Trophoblast cell (in vitro differentiated cells and primary cell): ENCODE data around the gene CPXM2.

ENCODE experiments used
- DNase-seq, 2 donors: peaks; one replicate each; pipeline ENCODE4 v3.0.0-alpha.2; 2016
- H2AFZ ChIP-seq: 2 replicates; pipeline ENCODE4 v1.6.1; 2013; ENCODE audit warnings: low read length, moderate library complexity, mild to moderate bottlenecking; ENCODE audit not compliant: insufficient read depth, poor library complexity
- H2AK5ac ChIP-seq: 2 replicates; pipeline ENCODE4 v1.6.1; 2013; ENCODE audit warnings: mild to moderate bottlenecking, low read length
- H2BK120ac ChIP-seq: 2 replicates; pipeline ENCODE4 v1.6.1; 2013; ENCODE audit warnings: low read length, mild to moderate bottlenecking, moderate library complexity; ENCODE audit not compliant: insufficient read depth, poor library complexity
- H2BK12ac ChIP-seq: 2 replicates; pipeline ENCODE4 v1.6.1; 2013; ENCODE audit warnings: mild to moderate bottlenecking, low read length, moderate library complexity
- H2BK5ac ChIP-seq: 2 replicates; pipeline ENCODE4 v1.6.1; 2013; ENCODE audit warnings: low read length, low read depth, moderate library complexity, mild to moderate bottlenecking; ENCODE audit not compliant: poor library complexity
- H3K14ac ChIP-seq: 2 replicates; pipeline ENCODE4 v1.6.1; 2013; ENCODE audit warnings: mild to moderate bottlenecking, low read length
- H3K18ac ChIP-seq: 2 replicates; pipeline ENCODE4 v1.6.1; 2013; ENCODE audit warnings: mild to moderate bottlenecking, low read length
- H3K23ac ChIP-seq: 2 replicates; pipeline ENCODE4 v1.6.1; 2013; ENCODE audit warnings: low read length
- H3K27ac ChIP-seq: 2 replicates; pipeline ENCODE4 v1.5.1; 2013; ENCODE audit warnings: low read depth, mild to moderate bottlenecking, inconsistent platforms, low read length, moderate library complexity
- H3K27me3 ChIP-seq: 2 replicates; pipeline ENCODE4 v1.6.1; 2013; ENCODE audit warnings: inconsistent platforms, mild to moderate bottlenecking, low read length, moderate library complexity; ENCODE audit not compliant: insufficient read depth
- H3K36me3 ChIP-seq, 2 experiments: 1 replicate in 1 of 2; 2 replicates in 1 of 2; pipeline ENCODE4 v1.6.1; 2013; ENCODE audit warnings: low read length in 2 of 2, mild to moderate bottlenecking in 2 of 2, moderate library complexity in 1 of 2; ENCODE audit not compliant: insufficient read depth in 2 of 2, control insufficient read depth in 1 of 2
- H3K4ac ChIP-seq: 2 replicates; pipeline ENCODE4 v1.6.1; 2013; ENCODE audit warnings: low read depth, mild to moderate bottlenecking, low read length, moderate library complexity
- H3K4me1 ChIP-seq, 2 experiments: 1 replicate in 1 of 2; 2 replicates in 1 of 2; pipeline ENCODE4 v1.6.1; 2013; ENCODE audit warnings: low read length in 2 of 2, mild to moderate bottlenecking in 2 of 2, moderate library complexity in 1 of 2; ENCODE audit not compliant: insufficient read depth in 2 of 2, control insufficient read depth in 1 of 2
- H3K4me2 ChIP-seq: 2 replicates; pipeline ENCODE4 v1.6.1; 2013; ENCODE audit warnings: inconsistent platforms, mild to moderate bottlenecking, low read length, moderate library complexity
- H3K4me3 ChIP-seq: 2 replicates; pipeline ENCODE4 v1.5.1; 2013; ENCODE audit warnings: mild to moderate bottlenecking, low read depth, low read length, inconsistent platforms
- H3K79me1 ChIP-seq: one replicate; pipeline ENCODE4 v1.6.1; 2013; ENCODE audit warnings: low read length
- H3K79me2 ChIP-seq: 2 replicates; pipeline ENCODE4 v1.6.1; 2013; ENCODE audit warnings: low read length, mild to moderate bottlenecking; ENCODE audit not compliant: control insufficient read depth, insufficient read depth, poor library complexity
- H3K9ac ChIP-seq: 2 replicates; pipeline ENCODE4 v1.6.1; 2013; ENCODE audit warnings: mild to moderate bottlenecking, low read length
- H3K9me3 ChIP-seq: 2 replicates; pipeline ENCODE4 v1.6.1; 2013; ENCODE audit warnings: low read depth, mild to moderate bottlenecking, control low read depth, inconsistent platforms, low read length; ENCODE audit not compliant: insufficient read depth
- H4K12ac ChIP-seq: 2 replicates; pipeline ENCODE4 v1.6.1; 2013; ENCODE audit warnings: low read depth, mild to moderate bottlenecking, low read length, moderate library complexity
- H4K8ac ChIP-seq: 2 replicates; pipeline ENCODE4 v1.6.1; 2013; ENCODE audit warnings: low read depth, mild to moderate bottlenecking, low read length, moderate library complexity
- H4K91ac ChIP-seq: one replicate; pipeline ENCODE4 v1.6.1; 2013; ENCODE audit warnings: low read depth, mild to moderate bottlenecking, low read length, moderate library complexity
- whole genome bisulfite sequencing: extraction: QIAGEN DNeasy Blood & Tissue Kit; methylation state at CpG from one replicate; pipeline ENCODE4 v1.1.7; 2013; ENCODE audit warnings: missing lambda C conversion rate; ENCODE audit not compliant: insufficient read length, insufficient coverage; ENCODE audit errors: extremely low coverage; 5-methylcytosine and 5-hydroxymethylcytosine counted together

Gene CPXM2

DNA sequence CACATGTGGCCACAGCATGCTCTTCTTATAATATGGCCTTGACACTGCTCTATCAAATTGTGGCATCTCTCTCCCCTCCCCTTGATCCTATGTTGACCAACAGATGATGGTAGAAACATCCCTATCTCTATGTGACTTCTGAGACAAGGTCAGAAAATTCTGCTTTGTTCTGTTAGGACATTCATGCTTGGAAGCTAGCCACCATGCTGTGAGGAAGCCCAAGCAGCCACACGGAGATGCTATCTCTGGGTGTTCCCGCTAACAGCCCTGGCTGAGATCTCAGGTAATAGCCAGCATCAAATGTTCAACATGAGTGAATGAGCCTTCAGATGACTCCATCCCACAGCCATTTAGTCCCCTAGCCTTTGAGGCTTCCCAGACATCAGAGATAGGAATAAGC lies 36.8 kb upstream of the CPXM2 start:
- WGBS: no CpG with 5 or more reads among the region's 2 CpGs
- Histone ChIP-seq H4K8ac (no peak overlapping the region), H3K36me3 (no peaks in the 10 kb centered on the region), H2BK12ac (no peak overlapping the region), H3K4me1 (no peaks in the 10 kb centered on the region), H3K79me1 (no peaks in the 10 kb centered on the region), H3K18ac (no peak overlapping the region), H2BK120ac (no peak overlapping the region), H3K4me3 (no peak overlapping the region), H3K27me3 (no peaks in the 10 kb centered on the region), H2AK5ac (no peak overlapping the region), H3K9me3 (peaks cover 24% of the 10 kb centered on the region), H3K9ac (no peak overlapping the region), H4K12ac (no peak overlapping the region), H2BK5ac (no peak overlapping the region), H4K91ac (no peak overlapping the region), H3K23ac (no peak overlapping the region), H3K4ac (no peak overlapping the region), H3K4me2 (no peak overlapping the region), H2AFZ (no peak overlapping the region), H3K79me2 (no peaks in the 10 kb centered on the region), H3K27ac (no peak overlapping the region), H3K14ac (no peak overlapping the region)
- no peak for DNase-seq

- Histone ChIP-seq H3K4me1 (no peaks in the 10 kb centered on the region), H3K9ac (no peak overlapping the region), H3K27ac (no peak overlapping the region), H3K27me3 (no peaks in the 10 kb centered on the region), H3K36me3 (no peaks in the 10 kb centered on the region), H3K23ac (no peak overlapping the region), H3K14ac (no peak overlapping the region), H3K79me2 (no peaks in the 10 kb centered on the region), H4K91ac (no peak overlapping the region), H3K4me2 (no peak overlapping the region), H2AK5ac (no peak overlapping the region), H4K12ac (no peak overlapping the region), H3K9me3 (peaks cover 16% of the 10 kb centered on the region), H2BK12ac (no peak overlapping the region), H3K18ac (no peak overlapping the region), H2BK120ac (no peak overlapping the region), H3K79me1 (no peaks in the 10 kb centered on the region), H2AFZ (no peak overlapping the region), H3K4ac (no peak overlapping the region), H2BK5ac (no peak overlapping the region), H3K4me3 (no peak overlapping the region), H4K8ac (no peak overlapping the region)
- DNase-seq: no peak
- WGBS: no CpG with 5 or more reads among the region's 7 CpGs
These were observed 35.0 kb upstream of the CPXM2 start for GRCh38 chr10:123926401-123927264.

GRCh38 chr10:123922126-123922525 lies 30.5 kb upstream of the CPXM2 start:
- no peak overlapping the region for H4K12ac ChIP-seq
- no peak overlapping the region for H2BK12ac ChIP-seq
- H3K18ac ChIP-seq: no peak overlapping the region
- no peak overlapping the region for H3K14ac ChIP-seq
- H3K4me2 ChIP-seq: no peak overlapping the region
- no peak overlapping the region for H2BK120ac ChIP-seq
- H3K9me3 ChIP-seq: no peaks in the 10 kb centered on the region
- H2AK5ac ChIP-seq: no peak overlapping the region
- H3K79me2 ChIP-seq: no peaks in the 10 kb centered on the region
- DNase-seq: no peak
- no peak overlapping the region for H4K91ac ChIP-seq
- no peaks in the 10 kb centered on the region for H3K4me1 ChIP-seq
- H3K23ac ChIP-seq: no peak overlapping the region
- H3K4me3 ChIP-seq: no peak overlapping the region
- no peaks in the 10 kb centered on the region for H3K27me3 ChIP-seq
- H4K8ac ChIP-seq: no peak overlapping the region
- H2BK5ac ChIP-seq: no peak overlapping the region
- no peak overlapping the region for H3K27ac ChIP-seq
- no peaks in the 10 kb centered on the region for H3K36me3 ChIP-seq
- WGBS: no CpG with 5 or more reads among the region's 2 CpGs
- H3K4ac ChIP-seq: no peak overlapping the region
- H3K9ac ChIP-seq: no peak overlapping the region
- no peak overlapping the region for H2AFZ ChIP-seq
- no peaks in the 10 kb centered on the region for H3K79me1 ChIP-seq

GRCh38 chr10:123916775-123917174 lies 25.2 kb upstream of the CPXM2 start:
- no peak overlapping the region for H3K27ac ChIP-seq
- H3K9ac ChIP-seq: no peak overlapping the region
- no peak overlapping the region for H2BK5ac ChIP-seq
- H3K4me2 ChIP-seq: no peak overlapping the region
- no peak overlapping the region for H2AFZ ChIP-seq
- no peak overlapping the region for H3K14ac ChIP-seq
- no peak overlapping the region for H3K18ac ChIP-seq
- H3K4me3 ChIP-seq: no peak overlapping the region
- no peaks in the 10 kb centered on the region for H3K79me2 ChIP-seq
- WGBS: no CpG with 5 or more reads among the region's 3 CpGs
- H3K9me3 ChIP-seq: no peaks in the 10 kb centered on the region
- no peak overlapping the region for H2AK5ac ChIP-seq
- H3K36me3 ChIP-seq: no peaks in the 10 kb centered on the region
- H3K27me3 ChIP-seq: no peaks in the 10 kb centered on the region
- H3K23ac ChIP-seq: no peak overlapping the region
- no peak overlapping the region for H2BK12ac ChIP-seq
- H2BK120ac ChIP-seq: no peak overlapping the region
- no peak overlapping the region for H4K91ac ChIP-seq
- H3K4me1 ChIP-seq: peaks cover 0 to 4% of the 10 kb centered on the region in 2 experiments
- H3K79me1 ChIP-seq: no peaks in the 10 kb centered on the region
- no peak overlapping the region for H3K4ac ChIP-seq
- no peak overlapping the region for H4K12ac ChIP-seq
- no peak for DNase-seq
- H4K8ac ChIP-seq: no peak overlapping the region
